Fibroblast of lung (primary cell): Measurements from ENCODE around the gene ADAMTSL1. TPM values are rescaled to one million over a fixed set of nuclear protein-coding genes. Genes with fewer than 3 reads are reported as not detected.

Experiments
- DNase-seq, 2 donors: peaks; one replicate each; pipeline versions ENCODE4 v3.0.0 to v3.0.0-alpha.2; 2010; ENCODE audit warnings: low read depth in 2 of 2
- H2AFZ ChIP-seq: 2 replicates; pipeline ENCODE4 v1.5.1; 2012; ENCODE audit warnings: low read length, control low read depth, inconsistent platforms
- H3K27ac ChIP-seq: 2 replicates; pipeline ENCODE4 v1.5.1; 2011; ENCODE audit warnings: low read length, control low read depth; ENCODE audit not compliant: insufficient read depth
- H3K27me3 ChIP-seq: 2 replicates; pipeline ENCODE4 v1.5.1; 2011; ENCODE audit warnings: mild to moderate bottlenecking, low read length; ENCODE audit not compliant: control insufficient read depth, insufficient read depth
- H3K36me3 ChIP-seq: 2 replicates; pipeline ENCODE4 v1.5.1; 2011; ENCODE audit warnings: low read length; ENCODE audit not compliant: control insufficient read depth, insufficient read depth
- H3K4me1 ChIP-seq: 2 replicates; pipeline ENCODE4 v1.5.1; 2011; ENCODE audit warnings: low read length; ENCODE audit not compliant: control insufficient read depth, insufficient read depth; ENCODE audit errors: extremely low read depth
- H3K4me2 ChIP-seq: 2 replicates; pipeline ENCODE4 v1.5.1; 2011; ENCODE audit warnings: low read length, control low read depth; ENCODE audit not compliant: insufficient read depth; ENCODE audit errors: extremely low read depth
- H3K4me3 ChIP-seq, 4 experiments: fragments of 200-600 bp in 1 of 4; sonication (generic) in 1 of 4; replicated peaks in 1 of 4; 2 replicates each; pipeline ENCODE4 v1.5.1; 2011 to 2016; ENCODE audit warnings: low read length in 4 of 4, low read depth in 3 of 4, mild to moderate bottlenecking in 3 of 4, control low read depth in 2 of 4, inconsistent platforms in 1 of 4, mixed read lengths in 1 of 4; ENCODE audit not compliant: insufficient read depth in 1 of 4; ENCODE audit errors: control extremely low read depth in 1 of 4
- H3K79me2 ChIP-seq: 2 replicates; pipeline ENCODE4 v1.5.1; 2012; ENCODE audit warnings: mild to moderate bottlenecking, low read length, inconsistent platforms; ENCODE audit not compliant: control insufficient read depth, insufficient read depth
- H3K9ac ChIP-seq: 2 replicates; pipeline ENCODE4 v1.5.1; 2011; ENCODE audit warnings: mild to moderate bottlenecking, low read length, control low read depth; ENCODE audit not compliant: insufficient read depth
- H3K9me3 ChIP-seq: 2 replicates; pipeline ENCODE4 v1.5.1; 2012; ENCODE audit warnings: low read depth, low read length; ENCODE audit not compliant: control insufficient read depth, insufficient read depth
- H4K20me1 ChIP-seq: 2 replicates; pipeline ENCODE4 v1.5.1; 2011; ENCODE audit warnings: low read length; ENCODE audit not compliant: control insufficient read depth, insufficient read depth; ENCODE audit errors: extremely low read depth
- EZH2 ChIP-seq: IDR thresholded peaks from 2 replicates; pipeline ENCODE4 v1.5.1; 2012; ENCODE audit warnings: low read length, control low read depth, mild to moderate bottlenecking; ENCODE audit errors: missing control alignments
- polyA plus RNA-seq, 2 donors: library from polyadenylated mRNA; depleted of rRNA in 1 of 2; stranded (reverse) in 1 of 2; unstranded in 1 of 2; fragments of >200 nt; gene quantifications; 2 replicates each; pipeline ENCODE4 v1.2.1, GENCODE V29; 2011 to 2012; ENCODE audit warnings: missing spikeins in 1 of 2
- total RNA-seq: library from RNA; depleted of rRNA; stranded (reverse); fragments of >200 nt; gene quantifications from 2 replicates; pipeline ENCODE4 v1.2.1, GENCODE V29; 2014
- TF ChIP-seq, protein P1 (sequence below), 2 donors: IDR thresholded peaks in 1 of 2; conservative IDR thresholded peaks in 1 of 2; 1 replicate in 1 of 2; 2 replicates in 1 of 2; pipeline ENCODE4 v1.5.1; 2011 to 2012; ENCODE audit warnings: low read length in 2 of 2, control low read depth in 1 of 2, inconsistent platforms in 1 of 2, low read depth in 1 of 2, mild to moderate bottlenecking in 1 of 2

The ADAMTSL1 gene
- total and polyA plus RNA-seq, 2 donors (not counting 1 experiment from before 2014, with no cell fraction given) = 19.3 to 27.9 TPM

DNA sequence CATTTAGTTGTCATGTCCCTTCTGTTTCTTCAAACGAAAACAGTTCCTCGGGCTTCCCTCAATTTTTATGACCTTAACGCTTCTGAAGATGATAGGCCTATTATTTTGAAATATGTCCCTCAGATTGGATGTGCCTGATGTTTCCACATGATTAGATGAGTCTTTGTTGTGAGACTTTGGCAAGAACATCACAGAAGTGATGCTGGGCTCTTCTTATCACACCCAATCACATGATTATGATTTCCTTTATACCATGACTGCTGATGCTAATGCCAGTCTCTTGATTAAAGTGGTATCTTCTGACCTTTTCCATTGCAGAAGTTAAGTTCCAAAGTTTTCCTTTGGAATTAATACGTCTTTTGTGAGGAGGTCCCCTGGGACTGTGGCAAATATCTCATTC lies 383.4 kb downstream of the ADAMTSL1 start:
- no peak overlapping the region for H3K4me3 ChIP-seq
- no peaks in the 10 kb centered on the region for H4K20me1 ChIP-seq
- no peak overlapping the region for H3K4me2 ChIP-seq
- H3K4me1 ChIP-seq = peaks cover 2% of the 10 kb centered on the region
- H3K27me3 ChIP-seq = no peaks in the 10 kb centered on the region
- DNase-seq = no peak
- TF ChIP-seq EZH2 = no peak
- TF ChIP-seq, protein P1, sequence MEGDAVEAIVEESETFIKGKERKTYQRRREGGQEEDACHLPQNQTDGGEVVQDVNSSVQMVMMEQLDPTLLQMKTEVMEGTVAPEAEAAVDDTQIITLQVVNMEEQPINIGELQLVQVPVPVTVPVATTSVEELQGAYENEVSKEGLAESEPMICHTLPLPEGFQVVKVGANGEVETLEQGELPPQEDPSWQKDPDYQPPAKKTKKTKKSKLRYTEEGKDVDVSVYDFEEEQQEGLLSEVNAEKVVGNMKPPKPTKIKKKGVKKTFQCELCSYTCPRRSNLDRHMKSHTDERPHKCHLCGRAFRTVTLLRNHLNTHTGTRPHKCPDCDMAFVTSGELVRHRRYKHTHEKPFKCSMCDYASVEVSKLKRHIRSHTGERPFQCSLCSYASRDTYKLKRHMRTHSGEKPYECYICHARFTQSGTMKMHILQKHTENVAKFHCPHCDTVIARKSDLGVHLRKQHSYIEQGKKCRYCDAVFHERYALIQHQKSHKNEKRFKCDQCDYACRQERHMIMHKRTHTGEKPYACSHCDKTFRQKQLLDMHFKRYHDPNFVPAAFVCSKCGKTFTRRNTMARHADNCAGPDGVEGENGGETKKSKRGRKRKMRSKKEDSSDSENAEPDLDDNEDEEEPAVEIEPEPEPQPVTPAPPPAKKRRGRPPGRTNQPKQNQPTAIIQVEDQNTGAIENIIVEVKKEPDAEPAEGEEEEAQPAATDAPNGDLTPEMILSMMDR (conservative IDR thresholded peaks at IDR 0.05 in 1 of 2, IDR thresholded peaks at IDR 0.05 in 1 of 2; ENCODE audit: low read depth in 1 of 2, low read length in 2 of 2) = no peak
- no peaks in the 10 kb centered on the region for H3K36me3 ChIP-seq
- no peak overlapping the region for H2AFZ ChIP-seq
- no peak overlapping the region for H3K27ac ChIP-seq
- no peaks in the 10 kb centered on the region for H3K9me3 ChIP-seq
- H3K9ac ChIP-seq = no peak overlapping the region
- H3K79me2 ChIP-seq = no peaks in the 10 kb centered on the region

DNA sequence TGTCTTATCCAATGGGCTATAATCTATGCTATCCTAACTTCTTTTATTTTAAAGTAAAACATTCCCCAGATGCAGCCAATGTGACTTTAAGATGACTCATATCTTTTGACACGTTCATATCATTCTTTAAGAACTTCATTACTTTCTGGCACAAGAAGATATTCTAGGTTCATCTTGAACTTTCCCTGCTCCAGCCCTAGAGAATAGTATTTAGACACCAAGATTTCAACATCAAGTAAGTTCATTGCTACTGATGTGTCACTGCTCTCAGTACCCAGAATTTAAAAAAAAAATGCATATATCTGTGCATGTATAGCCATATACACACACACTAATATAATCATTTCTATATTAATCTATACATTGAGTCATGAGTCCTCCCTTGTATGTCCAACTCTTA lies 383.8 kb downstream of the ADAMTSL1 start:
- Histone ChIP-seq H4K20me1 (no peaks in the 10 kb centered on the region), H3K27me3 (no peaks in the 10 kb centered on the region), H2AFZ (no peak overlapping the region), H3K4me1 (peaks cover 2% of the 10 kb centered on the region), H3K36me3 (no peaks in the 10 kb centered on the region), H3K79me2 (no peaks in the 10 kb centered on the region), H3K4me2 (no peak overlapping the region), H3K9me3 (no peaks in the 10 kb centered on the region), H3K9ac (no peak overlapping the region), H3K4me3 (no peak overlapping the region), H3K27ac (no peak overlapping the region)
- TF ChIP-seq EZH2 = no peak
- TF ChIP-seq, protein P1 (conservative IDR thresholded peaks at IDR 0.05 in 1 of 2, IDR thresholded peaks at IDR 0.05 in 1 of 2; ENCODE audit: low read depth in 1 of 2, low read length in 2 of 2) = no peak
- DNase-seq = peak; percentile 39 to 82

DNA sequence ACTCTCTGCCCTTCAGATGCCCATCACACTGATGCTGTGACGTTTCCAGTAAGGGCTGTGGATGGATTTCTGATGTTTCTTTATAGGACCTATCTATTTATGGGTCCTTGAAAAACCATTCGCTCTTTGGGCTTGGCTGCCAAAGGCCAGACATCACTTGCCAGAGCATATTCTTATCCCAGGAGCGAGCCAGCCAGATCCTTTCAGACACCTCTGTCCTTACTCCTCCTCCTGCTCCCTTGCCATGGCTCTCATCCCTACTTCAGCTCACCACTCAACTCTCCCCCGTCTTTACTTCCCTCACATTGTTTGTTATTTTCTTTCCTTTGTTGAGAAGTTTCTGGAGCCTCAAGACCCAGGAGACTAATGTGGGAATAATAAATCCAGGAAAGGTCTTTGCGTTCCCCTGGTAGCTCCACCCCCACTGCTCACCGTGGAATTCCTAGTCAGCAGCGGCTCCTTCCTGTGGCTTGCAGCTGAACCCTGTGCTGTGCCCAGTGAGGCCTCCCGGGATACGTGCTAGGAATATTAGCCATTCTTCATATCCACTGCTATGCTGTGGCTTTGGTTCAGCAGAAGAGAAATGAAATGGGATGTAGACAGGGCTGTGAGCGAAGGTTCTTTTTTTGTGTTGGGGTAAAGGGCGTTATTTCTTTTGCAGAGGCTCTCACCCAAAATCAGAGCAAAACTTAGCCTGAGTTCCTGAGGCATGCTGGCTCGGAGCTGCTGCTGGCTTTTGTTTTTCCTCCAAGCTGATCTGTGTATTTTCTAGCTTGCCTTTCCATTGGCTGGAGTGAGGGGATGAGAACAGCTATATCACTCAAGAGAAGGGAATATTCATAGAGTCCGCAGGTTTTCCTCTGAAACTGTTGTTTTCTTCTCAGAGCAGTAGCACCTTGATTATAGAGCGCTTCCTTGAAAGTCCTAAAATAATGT lies 387.9 kb downstream of the ADAMTSL1 start:
- TF ChIP-seq, protein P1 (conservative IDR thresholded peaks at IDR 0.05 in 1 of 2, IDR thresholded peaks at IDR 0.05 in 1 of 2; ENCODE audit: low read depth in 1 of 2, low read length in 2 of 2) = peak in 1 of 2 donors; percentile 23
- no peak for TF ChIP-seq EZH2
- no peaks in the 10 kb centered on the region for H3K79me2 ChIP-seq
- H3K4me3 ChIP-seq = no peak overlapping the region
- DNase-seq = peak; percentile 51 to 77
- no peak overlapping the region for H3K27ac ChIP-seq
- H4K20me1 ChIP-seq = no peaks in the 10 kb centered on the region
- H2AFZ ChIP-seq = peak overlapping the region; percentile 24
- peak overlapping the region; percentile 33 for H3K4me2 ChIP-seq
- no peak overlapping the region for H3K9ac ChIP-seq
- peaks cover 2% of the 10 kb centered on the region for H3K4me1 ChIP-seq
- H3K27me3 ChIP-seq = no peaks in the 10 kb centered on the region
- H3K9me3 ChIP-seq = no peaks in the 10 kb centered on the region
- H3K36me3 ChIP-seq = no peaks in the 10 kb centered on the region
